NCI-H187 treated with DMSO at 0.1 percent for 48 hours (cell line): ENCODE data around the gene PXDN.
A peak's percentile ranks its signal among the peaks of the same experiment; 100 is the strongest.
"Not testable (repeated sequence)": the region's sequence is repeated elsewhere in the genome, so short reads cannot be mapped to it uniquely, and the experiment has no call there.

ENCODE experiments used
- DNase-seq: peaks from one replicate; lab custom pipeline; 2025; lab: John Stamatoyannopoulos, UW

The PXDN gene

DNA sequence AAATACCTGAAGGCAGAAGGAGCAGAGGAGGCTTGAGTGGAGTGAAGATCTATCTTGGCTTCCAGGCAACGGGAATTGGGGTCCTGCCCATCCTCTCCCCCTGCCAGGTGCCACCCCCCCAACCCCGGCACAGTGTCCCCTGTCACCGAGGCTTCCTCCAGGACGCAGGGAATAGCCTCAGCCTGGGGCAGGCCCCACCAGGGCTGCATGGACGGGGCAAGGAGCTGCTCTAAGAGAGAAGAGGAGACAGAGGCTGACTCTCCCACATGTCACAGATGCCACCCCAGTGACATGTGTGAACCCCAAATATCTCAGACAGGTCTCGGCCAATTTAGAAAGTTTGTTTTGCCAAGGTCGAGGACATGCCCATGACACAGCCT, 42.1 kb downstream of the PXDN start:
- no peak for DNase-seq

DNA sequence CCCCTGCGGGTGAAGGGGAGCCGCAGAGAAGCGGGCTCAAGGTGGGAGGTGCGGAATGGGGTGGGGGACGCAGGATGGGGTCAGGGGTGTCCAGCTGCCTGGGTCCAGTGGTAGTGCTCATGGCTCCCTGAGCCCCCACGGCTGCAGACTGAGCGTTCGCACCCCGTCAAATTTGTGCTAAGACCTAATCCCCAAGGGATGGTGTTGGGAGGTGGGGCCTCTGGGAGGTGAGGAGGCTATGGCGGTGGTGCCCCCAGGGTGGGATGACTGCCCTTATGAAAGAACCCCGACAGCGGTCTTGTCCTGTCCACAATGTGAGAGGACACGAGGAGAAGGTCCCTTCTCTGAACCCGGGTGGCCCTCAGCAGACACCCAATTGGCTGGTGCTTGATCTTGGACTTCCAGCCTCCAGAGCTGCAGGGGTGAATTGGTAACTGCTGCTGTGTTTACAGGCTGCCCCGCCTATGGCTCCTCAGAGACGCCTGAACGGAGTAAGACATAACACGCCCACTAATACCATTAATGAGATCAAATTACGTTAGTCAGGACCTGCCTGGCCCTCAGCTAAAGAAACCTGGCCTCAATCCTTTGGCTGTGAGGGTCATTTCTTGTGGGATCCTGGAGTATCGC, 42.6 kb downstream of the PXDN start:
- no peak for DNase-seq

DNA sequence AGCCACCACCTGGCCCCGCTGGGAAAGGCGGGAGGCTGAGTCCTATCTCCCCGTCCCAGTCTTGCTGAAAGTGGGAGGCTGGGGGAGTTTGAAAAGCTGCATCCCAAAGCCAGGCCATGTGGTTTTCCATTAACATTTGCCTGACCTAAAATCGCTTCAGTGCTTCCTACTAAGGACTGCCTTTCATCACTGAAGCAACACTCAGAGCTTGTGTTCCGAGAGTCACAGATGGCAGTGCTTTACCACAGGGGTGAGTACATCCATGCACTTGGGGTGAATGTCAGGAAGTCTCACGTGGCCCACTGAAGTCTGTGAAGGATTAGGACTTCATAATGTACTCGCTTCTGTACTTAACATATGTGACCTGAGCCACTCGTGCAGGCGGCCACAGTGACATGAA, 43.3 kb downstream of the PXDN start:
- no peak for DNase-seq

DNA sequence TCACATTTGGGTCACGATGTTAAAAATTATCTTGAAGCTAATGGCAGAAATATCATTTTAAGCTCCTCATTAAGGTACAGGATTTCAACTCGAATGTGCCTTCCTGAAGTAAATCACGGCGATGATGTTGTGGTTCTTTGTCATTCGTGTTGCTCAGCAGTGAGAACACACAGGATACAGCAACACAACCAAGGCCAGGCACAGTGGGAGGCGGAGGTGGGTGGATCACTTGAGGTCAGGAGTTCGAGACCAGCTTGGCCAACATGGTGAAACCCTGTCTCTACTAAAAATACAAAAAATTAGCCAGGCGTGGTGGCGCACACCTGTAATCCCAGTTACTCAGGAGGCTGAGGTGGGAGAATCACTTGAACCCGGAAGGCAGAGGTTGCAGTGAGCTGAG, 43.9 kb downstream of the PXDN start:
- not testable (repeated sequence) for DNase-seq

DNA sequence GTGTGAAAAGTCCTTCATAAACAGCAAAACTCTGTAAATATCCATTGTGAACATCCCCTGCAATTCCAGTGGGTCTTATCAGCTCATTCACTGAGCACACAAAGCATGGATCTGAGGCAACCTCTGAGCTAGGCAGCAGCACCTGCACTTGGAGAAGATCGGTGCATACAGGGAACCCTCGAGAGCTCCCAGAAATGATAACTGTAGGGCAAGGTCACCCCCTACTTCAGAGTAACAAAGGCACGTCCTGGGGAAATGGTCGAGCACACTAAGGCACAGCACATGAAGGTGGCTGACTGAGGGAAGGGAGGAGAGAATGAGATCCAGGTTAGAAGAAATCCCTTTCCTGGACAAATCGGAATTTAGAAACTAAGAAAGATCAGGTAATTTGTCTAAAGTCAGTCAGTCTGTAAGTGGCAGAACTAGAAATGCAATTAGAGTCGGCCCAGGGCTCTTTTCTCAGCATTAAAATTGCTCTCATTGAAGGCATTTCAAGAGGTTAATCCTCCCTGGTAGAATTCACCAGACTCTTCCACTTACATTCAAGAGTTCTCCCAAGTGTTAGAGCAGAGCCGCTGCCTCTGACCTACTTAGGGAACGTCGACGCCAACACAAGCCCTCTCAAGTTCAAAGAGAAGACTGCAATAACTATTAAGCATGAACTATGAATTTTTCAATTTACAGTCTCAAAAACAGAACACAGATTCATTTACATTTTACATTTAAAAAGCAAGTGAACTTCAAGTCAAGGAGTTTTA, 45.9 kb downstream of the PXDN start:
- DNase-seq: peak; percentile 39

DNA sequence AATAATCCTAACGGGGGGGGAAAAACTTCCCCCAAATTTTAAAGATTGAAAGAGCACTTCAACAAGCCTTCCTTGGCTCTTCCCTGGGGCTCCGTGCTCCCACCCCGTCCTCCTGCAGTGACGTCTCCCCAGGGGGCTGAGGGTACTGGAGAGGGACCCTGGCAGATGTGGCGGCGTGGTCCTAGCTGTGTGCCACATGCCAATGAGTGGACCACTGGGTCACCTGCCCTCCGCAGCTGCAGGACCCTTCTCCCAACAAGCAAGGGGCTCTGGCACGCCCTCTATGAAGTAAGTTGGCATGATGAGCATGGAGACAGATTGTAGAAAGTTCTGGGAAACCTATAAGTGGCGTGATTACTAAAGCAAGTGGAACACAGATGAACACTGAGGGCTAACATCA, 46.7 kb downstream of the PXDN start:
- no peak for DNase-seq

DNA sequence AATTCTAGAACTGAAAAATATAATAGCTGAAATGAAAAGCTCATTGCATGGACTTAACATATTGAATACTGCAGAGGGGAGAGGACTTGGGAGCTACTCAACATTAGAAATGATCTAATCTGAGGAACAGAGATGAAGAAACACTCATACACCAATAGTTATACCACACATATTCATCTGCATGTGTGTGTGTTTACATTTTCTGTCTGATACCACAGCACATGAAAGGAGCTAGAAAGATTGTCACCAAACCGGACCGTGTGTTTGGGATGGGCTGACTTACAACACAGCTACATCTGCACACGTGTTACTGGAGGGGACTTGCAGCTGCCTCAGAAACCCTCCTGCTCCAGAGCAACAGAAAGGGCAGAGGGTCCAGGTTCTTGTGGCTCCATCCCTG, 47.8 kb downstream of the PXDN start:
- no peak for DNase-seq

DNA sequence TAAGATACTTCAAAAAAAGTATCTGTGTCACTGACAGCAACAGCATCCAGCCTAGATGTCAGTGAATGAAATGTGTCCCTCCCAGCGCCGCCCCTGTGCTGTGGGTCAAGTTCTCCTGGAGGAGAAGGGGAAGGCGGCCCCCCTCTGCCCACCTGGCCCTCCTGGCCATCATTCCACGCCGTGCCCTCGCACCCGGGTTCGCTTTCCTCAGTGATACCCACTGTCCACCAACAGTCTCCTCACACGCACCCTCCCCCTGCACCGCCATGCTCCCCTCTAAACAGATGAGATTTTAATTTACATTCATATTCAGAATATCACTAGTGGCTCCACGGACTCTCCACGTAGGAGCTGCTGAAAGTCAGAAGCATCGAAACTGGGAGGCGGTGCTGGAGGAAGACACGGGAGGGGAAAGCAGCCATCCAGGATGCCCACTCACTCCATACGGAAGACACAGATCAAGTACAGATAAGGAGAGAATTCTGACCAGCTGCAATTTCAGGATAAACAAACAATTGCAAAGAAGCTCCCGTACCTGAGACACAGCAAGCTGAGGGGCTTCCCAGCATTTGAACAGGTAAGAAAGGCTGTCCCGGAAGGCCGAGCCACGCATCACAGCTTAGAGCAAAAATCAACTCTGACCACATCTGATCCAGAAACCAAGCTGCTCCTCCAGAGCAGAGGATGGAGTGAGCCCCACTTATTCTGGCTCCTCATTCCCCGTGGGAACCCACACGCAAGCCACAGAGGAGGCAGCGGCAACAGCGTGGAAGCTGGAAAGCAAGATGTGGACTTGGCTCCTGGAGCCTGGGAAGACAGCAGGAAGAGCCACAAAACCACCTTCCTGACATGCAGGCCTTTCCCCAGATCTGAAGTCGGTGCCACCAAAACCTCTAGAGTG, 49.7 kb downstream of the PXDN start:
- DNase-seq: no peak

DNA sequence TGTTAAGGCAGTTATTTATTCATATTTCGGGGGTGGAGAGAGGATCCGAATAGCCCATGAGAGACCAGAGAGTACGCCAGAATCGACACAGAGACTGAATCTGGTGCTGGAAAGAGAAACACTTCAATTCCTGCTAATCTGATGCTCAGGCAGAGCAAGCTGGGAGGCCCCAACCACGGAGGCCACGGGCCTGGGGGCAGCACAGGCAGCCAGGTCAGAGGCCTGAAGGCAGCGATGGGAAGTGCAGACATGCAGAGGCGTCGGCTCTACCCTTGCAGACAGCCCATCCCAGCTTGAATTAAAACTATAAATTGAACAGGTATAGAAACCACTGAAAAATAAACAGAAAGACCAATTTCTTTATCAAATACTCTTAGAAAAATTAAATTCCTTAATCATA, 50.6 kb downstream of the PXDN start:
- DNase-seq: no peak

DNA sequence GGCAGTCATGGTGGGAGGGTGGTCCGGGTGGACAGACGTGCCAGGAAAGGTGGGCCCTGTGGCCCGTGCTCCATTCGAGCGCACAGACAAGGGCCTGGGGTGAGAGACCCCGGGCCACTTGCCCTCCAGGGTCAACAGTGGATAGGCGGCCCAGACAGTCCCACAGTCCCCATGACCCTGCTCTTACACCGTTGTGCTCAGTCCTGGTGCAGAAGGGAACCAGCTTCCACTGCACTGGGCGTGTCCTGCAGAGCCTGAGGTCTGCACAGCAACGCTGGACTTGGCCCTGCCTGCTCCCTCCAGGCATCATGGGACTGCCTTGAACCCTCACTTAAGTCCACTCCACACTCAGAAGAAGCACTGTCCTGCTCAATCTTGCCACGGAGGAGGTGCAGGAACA, 52.0 kb downstream of the PXDN start:
- DNase-seq: no peak

DNA sequence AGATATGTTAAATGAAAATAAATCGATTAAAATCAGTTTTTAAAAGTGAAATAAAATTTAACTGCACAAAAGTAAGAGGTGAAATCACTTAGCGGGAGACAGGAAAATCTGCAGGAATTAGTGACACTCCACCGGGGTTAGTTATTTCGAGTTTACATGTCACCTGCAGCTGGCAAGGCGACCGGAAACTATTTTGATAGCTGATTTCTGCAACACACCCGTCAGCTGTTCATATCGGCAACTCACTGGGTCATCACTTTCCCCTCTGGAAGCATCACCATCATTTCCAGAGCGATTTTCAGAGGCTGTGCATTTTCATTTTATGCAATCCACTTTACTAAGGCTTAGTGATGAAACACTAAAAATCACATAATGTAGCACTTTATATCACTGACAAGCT, 52.9 kb downstream of the PXDN start:
- no peak for DNase-seq

DNA sequence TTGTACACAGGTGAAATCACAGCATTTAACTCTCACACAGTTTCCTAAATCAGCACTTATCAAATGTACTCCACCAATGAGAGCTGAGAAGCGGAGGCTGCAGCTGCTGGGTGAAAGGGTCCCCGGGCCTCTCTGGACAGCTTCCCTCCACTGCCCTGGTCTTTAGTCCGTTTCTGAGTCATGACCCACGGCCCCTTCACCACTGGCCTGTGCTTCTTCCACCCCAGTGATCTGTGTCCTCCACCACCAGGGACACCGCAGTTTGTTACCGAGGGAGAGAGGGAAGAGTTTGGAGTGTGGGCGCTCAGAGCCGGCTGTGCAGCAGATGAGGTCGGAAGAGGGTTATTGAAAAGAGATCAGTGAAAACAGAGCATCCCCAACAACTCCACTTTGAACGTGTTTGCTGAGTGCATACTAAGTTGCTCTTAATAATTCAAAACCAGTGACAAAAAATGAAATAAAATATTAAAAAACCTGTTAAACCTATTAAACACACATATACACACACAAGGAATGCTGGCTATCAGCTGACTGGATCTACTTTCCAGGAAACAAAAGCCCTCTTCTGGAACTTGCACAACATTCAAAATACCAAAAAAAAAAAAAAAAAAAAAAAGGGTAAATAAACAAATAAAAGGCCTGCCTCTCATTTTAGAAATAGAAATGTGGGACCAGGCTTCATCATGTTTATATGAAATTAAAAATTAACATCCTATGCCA, 54.1 kb downstream of the PXDN start:
- DNase-seq: no peak

DNA sequence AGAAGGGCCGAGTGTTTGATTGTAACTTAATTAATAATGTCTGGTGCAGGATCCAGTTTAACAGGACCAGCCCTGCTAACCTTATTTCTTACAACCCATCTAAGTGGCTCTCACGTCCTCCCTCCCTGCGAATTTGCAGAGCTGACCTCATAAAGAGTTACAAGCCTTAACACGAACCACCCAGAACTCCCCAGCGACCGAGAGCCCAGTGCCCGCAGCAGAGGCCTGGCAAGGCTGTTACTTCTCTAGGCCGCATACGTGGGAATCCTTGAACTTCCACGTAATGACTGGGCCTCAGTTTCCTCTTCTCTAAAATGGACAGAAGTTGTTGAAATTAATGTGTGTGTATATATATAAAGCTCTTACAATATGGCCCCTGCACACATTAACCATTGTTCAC, 55.5 kb downstream of the PXDN start:
- no peak for DNase-seq

DNA sequence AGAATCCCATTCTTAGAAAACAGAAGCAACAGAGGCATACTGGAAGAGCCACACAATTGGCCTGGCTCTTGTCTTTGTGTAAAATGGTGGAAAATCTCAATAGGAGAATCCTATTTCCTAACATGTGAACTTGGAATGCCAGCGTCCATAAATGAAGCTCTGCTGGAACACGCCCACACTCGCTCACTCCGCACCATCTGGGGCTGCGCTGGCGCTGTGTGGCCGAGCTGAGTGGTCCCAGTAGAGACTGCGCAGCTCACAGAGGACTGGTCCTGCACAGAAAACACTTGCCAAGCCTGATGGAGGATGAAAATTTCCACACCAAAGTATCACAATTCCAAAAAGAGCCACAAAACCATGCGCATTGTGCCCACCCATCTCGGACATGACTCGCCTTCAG, 56.2 kb downstream of the PXDN start:
- DNase-seq: no peak

DNA sequence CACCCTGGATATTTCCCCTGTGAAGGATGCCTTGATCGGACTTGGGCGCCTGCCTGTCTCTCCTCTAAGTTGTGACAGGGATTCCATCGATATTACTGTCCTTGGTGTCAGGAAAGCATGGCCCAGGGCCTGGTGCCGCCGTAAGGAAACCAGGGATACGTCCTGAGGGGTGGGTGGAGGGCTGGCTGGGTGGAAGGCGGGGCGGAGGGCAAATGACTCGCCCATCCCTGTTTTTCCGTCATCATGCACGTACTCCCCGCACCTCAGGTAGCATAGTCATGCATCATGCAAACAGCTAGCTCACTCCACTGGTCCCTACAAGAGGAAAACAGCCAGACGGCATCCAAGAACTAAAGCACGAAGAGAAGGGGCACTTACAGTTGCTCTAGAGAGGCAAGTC, 57.1 kb downstream of the PXDN start:
- no peak for DNase-seq

DNA sequence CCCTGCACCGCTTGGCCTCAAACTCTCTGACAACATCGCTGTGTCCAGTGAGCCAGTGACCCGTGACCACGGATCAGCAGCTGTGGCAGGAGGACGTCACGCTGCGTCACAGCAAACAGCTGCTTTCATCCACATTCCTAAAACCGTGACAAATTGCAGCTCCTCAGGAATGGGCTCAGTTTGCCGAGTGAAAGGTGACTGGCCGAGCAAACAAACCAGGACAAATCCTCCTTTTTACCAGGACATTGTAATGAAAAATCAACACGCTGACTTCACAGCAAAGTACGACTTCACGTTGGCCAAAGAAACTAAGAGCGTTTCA, 57.6 kb downstream of the PXDN start:
- no peak for DNase-seq

DNA sequence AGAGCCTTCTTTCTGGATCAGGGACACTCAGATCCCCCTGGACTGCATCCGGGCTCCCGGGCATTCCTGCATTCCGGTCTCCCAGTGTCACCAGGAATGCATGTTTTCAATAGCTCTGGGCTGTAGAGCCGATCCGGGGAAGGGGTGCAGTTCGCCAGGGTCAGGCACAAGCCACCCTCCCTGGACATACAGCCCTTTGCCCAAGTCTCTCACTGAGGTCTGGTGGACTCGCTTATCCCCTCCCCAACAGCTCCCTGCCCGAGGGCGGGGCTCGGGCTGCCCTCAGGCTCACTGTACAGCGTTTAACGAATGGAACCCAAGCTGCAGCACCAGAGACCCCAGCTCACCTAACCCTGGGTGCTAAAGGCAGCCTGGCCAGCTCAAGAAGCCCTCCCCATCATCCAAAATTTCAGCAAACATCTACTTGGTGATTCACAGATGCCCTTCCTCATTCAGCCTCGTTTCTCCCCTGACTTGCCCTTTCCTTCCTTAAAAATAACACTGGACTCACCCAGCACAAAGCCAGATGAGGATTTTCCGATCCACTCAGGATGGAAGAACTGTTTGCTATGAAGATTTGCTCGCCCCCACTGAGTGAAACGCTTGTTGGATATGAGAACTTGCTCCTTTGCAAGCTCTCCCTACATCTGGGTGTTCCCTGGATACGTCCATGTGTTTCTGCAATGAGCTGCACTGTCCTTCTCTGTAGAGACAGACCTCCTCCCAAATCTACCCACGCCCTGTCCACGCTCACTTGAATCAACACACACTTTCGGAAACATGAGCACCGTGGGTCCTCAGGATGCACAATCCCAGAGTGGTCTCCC, 58.1 kb downstream of the PXDN start:
- DNase-seq: no peak

DNA sequence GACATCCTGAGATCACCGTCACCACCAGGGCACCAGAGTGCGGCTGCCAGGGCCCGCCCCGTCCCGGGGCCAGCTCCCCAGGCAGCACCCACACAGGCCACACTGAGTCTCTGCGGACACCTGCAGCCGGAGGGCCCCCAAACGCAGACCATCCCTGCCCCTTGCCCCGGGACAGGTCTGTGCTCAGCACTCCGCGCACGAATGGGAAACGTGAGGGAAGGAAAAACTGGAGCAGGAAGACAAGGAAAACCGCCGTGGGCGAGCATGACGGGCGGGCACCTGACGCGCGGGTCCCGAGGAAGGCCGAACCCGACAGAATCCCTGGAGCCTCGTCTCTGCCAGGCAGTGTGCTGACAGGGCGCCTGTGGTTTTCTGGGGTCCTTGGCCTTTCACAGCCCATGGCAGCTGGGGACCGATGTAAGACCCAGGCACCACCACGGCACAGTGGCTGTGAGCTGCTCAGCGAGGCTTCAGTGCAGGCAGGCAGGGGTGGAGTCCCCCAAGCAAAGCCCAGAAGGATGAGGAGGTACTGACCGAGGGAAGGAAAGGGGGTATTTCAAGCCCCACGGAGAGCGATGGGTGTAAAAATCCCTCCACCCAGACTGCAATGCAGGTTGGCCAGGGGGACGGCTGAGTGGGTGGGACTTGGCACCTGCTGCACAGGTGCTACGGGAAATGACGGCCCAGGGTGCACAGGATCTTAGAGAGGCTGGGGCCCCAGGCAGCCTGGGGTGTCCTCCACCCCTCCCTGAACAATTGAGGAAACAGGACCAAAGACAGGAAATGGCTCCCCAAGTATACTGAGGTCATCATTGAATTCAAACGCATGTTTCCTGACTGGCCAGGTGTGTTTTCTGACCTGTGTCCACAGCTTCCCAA, 59.0 kb downstream of the PXDN start:
- no peak for DNase-seq

DNA sequence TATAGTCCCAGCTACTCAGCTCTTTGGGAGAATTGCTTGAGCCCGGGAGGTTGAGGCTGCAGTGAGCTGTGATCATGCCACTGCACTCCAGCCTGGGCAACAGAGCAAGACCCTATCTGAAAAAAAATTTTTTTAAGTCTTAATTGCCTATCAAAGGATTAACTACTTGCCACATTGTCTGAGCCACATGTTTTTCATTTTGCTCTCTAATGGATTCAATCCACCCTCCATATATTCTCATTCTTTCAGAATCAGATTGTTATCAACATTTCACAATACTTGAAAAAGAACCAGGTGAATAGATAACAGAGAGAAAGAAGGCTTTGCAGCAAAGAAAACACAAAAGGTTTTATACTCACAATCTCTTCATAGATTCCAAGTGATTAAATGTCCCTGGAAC, 61.0 kb downstream of the PXDN start:
- no peak for DNase-seq

DNA sequence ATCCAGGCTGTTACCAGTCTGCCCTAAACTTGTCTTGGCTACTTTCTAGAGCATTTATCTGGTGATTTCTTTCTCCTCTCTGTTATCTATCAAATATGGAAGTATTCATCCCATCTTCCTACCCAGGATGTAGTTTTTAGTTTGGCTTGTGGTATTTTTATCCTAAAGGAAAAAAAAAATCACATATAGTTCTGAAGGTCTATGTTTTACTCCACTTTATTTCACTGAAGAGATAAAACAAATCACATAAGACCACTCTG, 62.2 kb downstream of the PXDN start:
- no peak for DNase-seq
